ENCODE data around the gene ZNF148. TPM values are rescaled to one million over a fixed set of nuclear protein-coding genes. Genes with fewer than 3 reads are reported as not detected.

ZNF148 gene
- total RNA-seq, 1 experiment from 2014 or later, result 55.8 TPM

DNA sequence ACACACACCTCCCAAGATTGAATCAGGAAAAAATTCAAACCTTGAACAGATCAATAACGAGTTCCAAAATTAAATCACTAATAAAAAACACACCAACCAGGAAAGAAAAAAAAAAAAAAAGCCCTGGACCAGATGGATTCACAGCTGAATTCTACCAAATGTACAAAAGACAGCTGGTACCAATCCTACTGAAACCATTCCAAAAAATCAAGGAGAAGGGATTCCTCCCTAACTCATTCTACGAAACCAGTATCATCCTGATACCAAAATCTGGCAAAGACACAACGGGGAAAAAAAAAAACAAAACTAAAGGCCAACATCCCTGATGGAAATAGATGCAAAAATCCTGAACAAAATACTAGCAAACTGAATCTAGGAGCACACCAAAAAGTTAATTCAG, 108.2 kb downstream of the ZNF148 start:
- no peaks in the 10 kb centered on the region for H3K36me3 ChIP-seq (ENCODE audit: control insufficient read depth, insufficient read depth, low read length)
- DNase-seq (ENCODE audit: low read depth, low spot score), result no peak
- no peaks in the 10 kb centered on the region for H3K9me3 ChIP-seq (ENCODE audit: control insufficient read depth, insufficient read depth, low read depth, low read length)
- ChIA-PET CTCF (no interaction called here), POLR2A (no interaction called here)
- H3K4me3 ChIP-seq (ENCODE audit: low read depth in 2 of 2, low read length in 2 of 2), result no peak overlapping the region
- no peaks in the 10 kb centered on the region for H3K4me1 ChIP-seq (ENCODE audit: control insufficient read depth, insufficient read depth, low read length)
- no peak for ATAC-seq
- in situ Hi-C loops (cut with HindIII; ENCODE audit: low pct_unique_long_range_greater_than_20kb, low sequenced_read_pairs), result no loop called here
- no TSS peak for BruUV-seq (replicated peaks)
- TF ChIP-seq, protein P1, sequence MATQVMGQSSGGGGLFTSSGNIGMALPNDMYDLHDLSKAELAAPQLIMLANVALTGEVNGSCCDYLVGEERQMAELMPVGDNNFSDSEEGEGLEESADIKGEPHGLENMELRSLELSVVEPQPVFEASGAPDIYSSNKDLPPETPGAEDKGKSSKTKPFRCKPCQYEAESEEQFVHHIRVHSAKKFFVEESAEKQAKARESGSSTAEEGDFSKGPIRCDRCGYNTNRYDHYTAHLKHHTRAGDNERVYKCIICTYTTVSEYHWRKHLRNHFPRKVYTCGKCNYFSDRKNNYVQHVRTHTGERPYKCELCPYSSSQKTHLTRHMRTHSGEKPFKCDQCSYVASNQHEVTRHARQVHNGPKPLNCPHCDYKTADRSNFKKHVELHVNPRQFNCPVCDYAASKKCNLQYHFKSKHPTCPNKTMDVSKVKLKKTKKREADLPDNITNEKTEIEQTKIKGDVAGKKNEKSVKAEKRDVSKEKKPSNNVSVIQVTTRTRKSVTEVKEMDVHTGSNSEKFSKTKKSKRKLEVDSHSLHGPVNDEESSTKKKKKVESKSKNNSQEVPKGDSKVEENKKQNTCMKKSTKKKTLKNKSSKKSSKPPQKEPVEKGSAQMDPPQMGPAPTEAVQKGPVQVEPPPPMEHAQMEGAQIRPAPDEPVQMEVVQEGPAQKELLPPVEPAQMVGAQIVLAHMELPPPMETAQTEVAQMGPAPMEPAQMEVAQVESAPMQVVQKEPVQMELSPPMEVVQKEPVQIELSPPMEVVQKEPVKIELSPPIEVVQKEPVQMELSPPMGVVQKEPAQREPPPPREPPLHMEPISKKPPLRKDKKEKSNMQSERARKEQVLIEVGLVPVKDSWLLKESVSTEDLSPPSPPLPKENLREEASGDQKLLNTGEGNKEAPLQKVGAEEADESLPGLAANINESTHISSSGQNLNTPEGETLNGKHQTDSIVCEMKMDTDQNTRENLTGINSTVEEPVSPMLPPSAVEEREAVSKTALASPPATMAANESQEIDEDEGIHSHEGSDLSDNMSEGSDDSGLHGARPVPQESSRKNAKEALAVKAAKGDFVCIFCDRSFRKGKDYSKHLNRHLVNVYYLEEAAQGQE (IDR thresholded peaks at IDR 0.05; ENCODE audit: insufficient read depth in 1 of 2, low read depth in 2 of 2, low read length in 1 of 2), result no peak
- TF ChIP-seq POLR2AphosphoS5 (IDR thresholded peaks at IDR 0.05; ENCODE audit: low read depth, low read length) (no peak), SIN3A (IDR thresholded peaks at IDR 0.05; ENCODE audit: borderline replicate concordance, insufficient read depth, low read depth, low read length) (no peak), TCF7L2 (IDR thresholded peaks at IDR 0.05; ENCODE audit: low read depth, low read length) (no peak)
- TF ChIP-seq, protein P2, sequence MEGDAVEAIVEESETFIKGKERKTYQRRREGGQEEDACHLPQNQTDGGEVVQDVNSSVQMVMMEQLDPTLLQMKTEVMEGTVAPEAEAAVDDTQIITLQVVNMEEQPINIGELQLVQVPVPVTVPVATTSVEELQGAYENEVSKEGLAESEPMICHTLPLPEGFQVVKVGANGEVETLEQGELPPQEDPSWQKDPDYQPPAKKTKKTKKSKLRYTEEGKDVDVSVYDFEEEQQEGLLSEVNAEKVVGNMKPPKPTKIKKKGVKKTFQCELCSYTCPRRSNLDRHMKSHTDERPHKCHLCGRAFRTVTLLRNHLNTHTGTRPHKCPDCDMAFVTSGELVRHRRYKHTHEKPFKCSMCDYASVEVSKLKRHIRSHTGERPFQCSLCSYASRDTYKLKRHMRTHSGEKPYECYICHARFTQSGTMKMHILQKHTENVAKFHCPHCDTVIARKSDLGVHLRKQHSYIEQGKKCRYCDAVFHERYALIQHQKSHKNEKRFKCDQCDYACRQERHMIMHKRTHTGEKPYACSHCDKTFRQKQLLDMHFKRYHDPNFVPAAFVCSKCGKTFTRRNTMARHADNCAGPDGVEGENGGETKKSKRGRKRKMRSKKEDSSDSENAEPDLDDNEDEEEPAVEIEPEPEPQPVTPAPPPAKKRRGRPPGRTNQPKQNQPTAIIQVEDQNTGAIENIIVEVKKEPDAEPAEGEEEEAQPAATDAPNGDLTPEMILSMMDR (IDR thresholded peaks at IDR 0.05), result no peak
- intact Hi-C loops (cut with micrococcal nuclease; ENCODE audit: unreplicated experiment), result no loop called here
- H3K27ac ChIP-seq (ENCODE audit: low read length), result no peak overlapping the region
- no peaks in the 10 kb centered on the region for H3K27me3 ChIP-seq (ENCODE audit: control insufficient read depth, insufficient read depth, low read length)

DNA sequence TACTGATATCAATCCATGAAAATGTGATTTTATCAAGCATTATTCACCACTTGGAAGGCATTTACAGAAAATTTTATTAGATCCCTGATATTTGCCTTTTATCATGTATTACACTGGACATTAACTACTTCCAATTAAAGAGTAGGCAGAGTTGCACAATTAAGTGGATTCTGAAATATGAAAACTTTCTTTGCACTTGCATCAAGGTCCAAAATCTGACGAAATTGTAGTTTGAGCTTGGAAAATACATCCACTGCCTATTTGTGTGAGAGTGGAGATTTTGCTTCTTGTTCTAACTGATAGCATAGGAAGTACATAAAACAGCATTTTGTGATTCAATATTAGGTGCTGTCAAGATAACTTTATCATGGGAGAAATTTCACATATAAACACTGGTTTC, 113.0 kb downstream of the ZNF148 start:
- H3K27me3 ChIP-seq (ENCODE audit: control insufficient read depth, insufficient read depth, low read length), result no peaks in the 10 kb centered on the region
- no peak overlapping the region for H3K27ac ChIP-seq (ENCODE audit: low read length)
- no peaks in the 10 kb centered on the region for H3K36me3 ChIP-seq (ENCODE audit: control insufficient read depth, insufficient read depth, low read length)
- no TSS peak for BruUV-seq (replicated peaks)
- H3K4me3 ChIP-seq (ENCODE audit: low read depth in 2 of 2, low read length in 2 of 2), result no peak overlapping the region
- ChIA-PET POLR2A (interaction anchor here (0.6 kb wide), 1 partner anchor 223 kb away, joined by 13 read pairs; no protein-coding TSS in a partner anchor), CTCF (no interaction called here)
- H3K4me1 ChIP-seq (ENCODE audit: control insufficient read depth, insufficient read depth, low read length), result no peaks in the 10 kb centered on the region
- TF ChIP-seq POLR2AphosphoS5 (IDR thresholded peaks at IDR 0.05; ENCODE audit: low read depth, low read length) (no peak), TCF7L2 (IDR thresholded peaks at IDR 0.05; ENCODE audit: low read depth, low read length) (no peak), SIN3A (IDR thresholded peaks at IDR 0.05; ENCODE audit: borderline replicate concordance, insufficient read depth, low read depth, low read length) (no peak)
- TF ChIP-seq, protein P1 (IDR thresholded peaks at IDR 0.05; ENCODE audit: insufficient read depth in 1 of 2, low read depth in 2 of 2, low read length in 1 of 2), result no peak
- TF ChIP-seq, protein P2 (IDR thresholded peaks at IDR 0.05), result no peak
- no peak for ATAC-seq
- H3K9me3 ChIP-seq (ENCODE audit: control insufficient read depth, insufficient read depth, low read depth, low read length), result peaks cover 3% of the 10 kb centered on the region; the same call in 1 of the 2 replicates
- no peak for DNase-seq (ENCODE audit: low read depth, low spot score)
- in situ Hi-C loops (cut with HindIII; ENCODE audit: low pct_unique_long_range_greater_than_20kb, low sequenced_read_pairs), result no loop called here
- intact Hi-C loops (cut with micrococcal nuclease; ENCODE audit: unreplicated experiment), result no loop called here
